Lung microvascular endothelial cell (primary cell): ENCODE results near the gene MARS1. TPM values are rescaled to one million over a fixed set of nuclear protein-coding genes. Genes with fewer than 3 reads are reported as not detected.
"Not testable (repeated sequence)": the region's sequence is repeated elsewhere in the genome, so short reads cannot be mapped to it uniquely, and the experiment has no call there.

Experiments used
- DNase-seq, 2 donors: peaks; one replicate each; pipeline versions ENCODE4 v3.0.0 to v3.0.0-alpha.2; 2010; ENCODE audit warnings: low read depth in 2 of 2
- total RNA-seq: library from RNA; depleted of rRNA; stranded (reverse); fragments of >200 nt; gene quantifications from 2 replicates; pipeline ENCODE4 v1.2.1, GENCODE V29; 2014

Gene MARS1
- total RNA-seq, 1 donor from 2014 or later = 123 TPM

- DNase-seq = no peak
These were observed 62.2 kb downstream of the MARS1 start, which contains the start of gene KIF5A for GRCh38 chr12:57549909-57550640. Gene KIF5A (plus strand): TSS chr12:57550044. CDS start chr12:57550272, 228 bp downstream.

- no peak for DNase-seq
These were observed 63.0 kb downstream of the MARS1 start for GRCh38 chr12:57550641-57551549.

DNA sequence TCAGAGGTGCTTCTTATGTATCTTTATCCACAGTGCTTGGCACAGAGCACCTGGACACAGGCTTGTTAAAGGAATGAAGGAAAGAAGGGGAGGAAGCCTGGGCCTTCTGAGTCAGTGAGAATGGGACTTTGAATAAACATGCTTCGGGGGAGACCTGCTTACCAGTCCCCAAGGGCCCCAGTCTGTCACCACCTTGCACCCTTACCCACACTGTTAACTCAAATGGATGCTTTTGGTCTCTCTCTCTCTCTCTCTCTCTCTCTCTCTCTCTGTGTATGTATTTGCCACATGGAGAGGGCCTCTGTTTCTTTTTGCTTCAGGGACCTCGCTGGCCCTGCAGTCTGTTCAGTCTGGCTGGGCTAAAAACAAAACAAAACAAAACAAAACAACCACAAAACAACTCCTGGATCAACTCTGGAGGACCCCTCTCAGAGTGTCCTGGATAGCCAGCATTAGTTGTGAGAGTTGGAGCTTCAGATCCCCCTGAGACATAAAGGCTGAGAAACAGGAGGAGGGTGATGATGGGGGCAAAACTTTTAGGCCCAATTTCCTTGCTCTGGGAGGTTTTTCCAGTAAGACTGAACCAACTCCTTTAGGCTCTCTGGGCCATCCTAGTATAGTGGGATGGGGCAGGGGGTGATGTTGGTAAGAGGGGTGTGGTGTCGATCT is 63.9 kb downstream of the MARS1 start:
- DNase-seq = no peak

DNA sequence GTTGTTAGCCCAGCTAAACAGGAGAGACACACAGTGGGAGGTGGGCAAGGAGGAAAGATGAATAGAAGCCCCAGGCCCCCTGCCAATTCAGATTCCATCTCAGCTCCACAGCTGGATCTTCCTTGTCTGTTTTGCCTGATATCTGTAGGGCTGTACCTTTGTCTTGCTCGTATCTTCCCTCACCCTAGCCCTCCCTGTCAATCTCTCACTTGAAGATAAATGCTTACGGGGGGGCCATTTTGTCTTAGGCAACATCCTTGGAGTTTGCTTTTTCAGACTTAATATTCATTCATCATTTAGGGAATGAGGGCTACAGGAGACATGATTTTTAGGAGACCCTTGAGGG is 64.4 kb downstream of the MARS1 start:
- no peak for DNase-seq

DNA sequence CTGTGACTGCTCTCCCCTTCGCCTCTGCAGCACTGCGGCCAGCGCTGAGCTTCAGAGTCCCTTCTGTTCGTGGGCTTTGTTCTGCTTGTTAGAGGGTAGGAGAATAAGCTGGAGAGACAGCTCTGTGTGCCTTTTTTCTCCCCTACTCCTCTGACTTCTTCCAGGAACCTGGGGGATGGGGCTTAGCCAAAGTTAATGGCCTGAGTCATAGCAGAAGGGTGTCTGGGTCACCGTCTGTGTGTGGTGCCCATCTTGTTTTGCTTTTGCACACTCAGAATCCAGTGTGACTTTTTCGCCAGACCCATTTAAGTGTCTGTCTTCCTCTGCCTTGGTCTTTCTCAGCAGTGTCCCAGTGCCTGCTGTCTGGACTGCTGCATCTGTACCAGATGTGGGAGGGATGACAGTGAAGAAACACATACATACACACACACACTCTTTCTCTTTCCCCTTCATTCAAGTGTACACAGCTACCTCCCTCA is 65.0 kb downstream of the MARS1 start:
- no peak for DNase-seq

DNA sequence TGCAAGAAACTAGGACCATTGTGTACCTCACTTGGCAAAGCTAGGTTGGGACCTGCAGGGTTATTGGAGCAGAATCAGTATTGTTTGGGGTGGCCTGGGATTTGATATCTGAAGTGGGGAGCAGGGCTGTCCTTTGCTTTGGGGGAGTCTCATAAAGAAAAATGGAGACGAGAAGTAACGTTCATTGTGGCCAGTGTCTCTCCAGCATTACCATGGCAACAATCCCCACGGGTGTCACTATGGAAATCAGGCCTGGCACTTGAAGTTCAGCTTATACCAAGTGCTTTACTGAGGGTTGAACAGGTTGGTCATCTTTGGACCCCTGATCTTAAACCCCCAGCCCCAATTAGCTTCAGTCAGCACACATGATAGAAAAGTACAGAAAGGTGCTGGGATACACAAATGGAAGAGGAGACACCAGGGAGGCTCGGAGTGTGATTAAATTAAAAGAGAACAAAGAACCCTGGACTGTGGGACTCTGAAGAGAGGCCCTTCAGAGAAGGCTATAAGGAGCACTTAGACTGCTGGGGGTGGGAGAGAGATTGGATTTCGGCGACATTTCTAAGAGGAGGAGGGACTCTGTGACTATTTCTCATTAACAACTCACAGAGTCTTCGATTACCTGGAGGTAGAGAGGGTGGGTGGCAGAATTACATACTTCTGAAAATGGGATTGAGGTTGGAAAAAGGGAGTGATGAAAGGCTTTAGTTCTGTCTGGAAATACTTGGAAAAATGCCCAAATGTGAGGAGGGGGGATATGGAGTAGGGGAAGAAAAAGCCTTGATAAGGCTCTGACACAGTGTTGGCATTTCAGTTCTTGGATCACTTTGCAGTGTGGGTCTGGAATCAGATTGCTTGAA is 65.7 kb downstream of the MARS1 start:
- DNase-seq = no peak

- DNase-seq = no peak
These were observed 66.6 kb downstream of the MARS1 start for GRCh38 chr12:57554453-57554852.

GRCh38 chr12:57554897-57555296 is 67.0 kb downstream of the MARS1 start:
- DNase-seq = no peak

DNA sequence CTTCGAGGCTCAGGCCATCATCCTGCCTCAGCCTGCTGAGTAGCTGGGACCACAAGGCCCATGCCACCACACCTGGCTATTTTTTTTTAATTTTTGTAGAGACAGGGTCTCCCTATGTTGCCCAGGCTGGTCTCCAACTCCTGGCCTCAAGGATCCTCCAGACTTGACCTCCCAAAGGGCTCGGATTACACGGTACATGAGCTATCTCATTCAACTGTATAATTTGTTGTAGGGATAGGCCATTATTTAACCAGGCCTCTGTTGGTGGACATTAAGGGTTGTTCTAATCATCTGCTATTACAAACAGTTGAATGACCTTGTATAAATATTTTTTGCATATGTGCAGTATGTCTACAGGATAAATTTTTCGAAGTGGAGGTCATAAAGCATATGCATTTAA is 71.0 kb downstream of the MARS1 start:
- DNase-seq = no peak

GRCh38 chr12:57560516-57560915 is 72.6 kb downstream of the MARS1 start:
- no peak for DNase-seq

GRCh38 chr12:57561117-57561516 is 73.2 kb downstream of the MARS1 start:
- not testable (repeated sequence) for DNase-seq

DNA sequence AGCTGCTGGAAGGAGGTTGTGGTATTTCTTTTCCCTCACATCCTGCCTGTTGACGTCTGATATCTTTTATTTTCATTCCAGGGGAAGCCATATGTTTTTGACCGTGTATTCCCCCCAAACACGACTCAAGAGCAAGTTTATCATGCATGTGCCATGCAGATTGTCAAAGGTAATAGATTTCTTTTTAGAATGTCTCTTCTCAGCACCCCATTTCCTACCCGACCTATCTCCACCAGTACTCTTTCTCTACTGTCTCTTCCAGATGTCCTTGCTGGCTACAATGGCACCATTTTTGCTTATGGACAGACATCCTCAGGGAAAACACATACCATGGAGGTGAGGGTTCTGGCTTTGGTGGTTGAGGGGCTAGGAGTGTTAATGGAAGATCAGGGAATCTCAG is 75.5 kb downstream of the MARS1 start:
- DNase-seq = no peak

GRCh38 chr12:57564178-57564740 is 76.4 kb downstream of the MARS1 start:
- no peak for DNase-seq

Other genes starting within 250 kb of the MARS1 start
- 0.22 and 0.40 TPM in 2 replicates for gene STAC3, start 236.9 kb upstream of the MARS1 start, total RNA-seq
- gene R3HDM2, start 57.0 kb upstream of the MARS1 start, total RNA-seq = 3.5 and 5.6 TPM in 2 replicates
- gene INHBC, start 53.3 kb upstream of the MARS1 start, total RNA-seq = not detected in 2 replicates
- gene INHBE, start 32.8 kb upstream of the MARS1 start, total RNA-seq = not detected in 2 replicates
- not detected in 2 replicates for gene GLI1, start 28.3 kb upstream of the MARS1 start, total RNA-seq
- under 0.01 TPM in 1 of 2 replicates, not detected in the other for gene ARHGAP9, start 8.2 kb upstream of the MARS1 start, total RNA-seq
- 4.6 and 12.5 TPM in 2 replicates for gene DDIT3, start 32.4 kb downstream of the MARS1 start, total RNA-seq
- gene MBD6, start 34.8 kb downstream of the MARS1 start, total RNA-seq = 2.8 and 6.9 TPM in 2 replicates
- 83.1 and 84.8 TPM in 2 replicates for gene DCTN2, start 59.1 kb downstream of the MARS1 start, total RNA-seq
- under 0.01 TPM in 2 replicates for gene KIF5A, start 62.0 kb downstream of the MARS1 start, total RNA-seq
- 8.9 and 11.5 TPM in 2 replicates for gene PIP4K2C, start 103.1 kb downstream of the MARS1 start, total RNA-seq
- 2.0 and 4.2 TPM in 2 replicates for gene DTX3, start 116.8 kb downstream of the MARS1 start, total RNA-seq
- 1.4 and 2.0 TPM in 2 replicates for gene ARHGEF25, start 123.4 kb downstream of the MARS1 start, total RNA-seq
- gene B4GALNT1, start 145.1 kb downstream of the MARS1 start, total RNA-seq = under 0.01 TPM in 1 of 2 replicates, not detected in the other
- gene OS9, start 206.1 kb downstream of the MARS1 start, total RNA-seq = 156 and 234 TPM in 2 replicates